ENCODE data around the gene TBC1D14.

DNA sequence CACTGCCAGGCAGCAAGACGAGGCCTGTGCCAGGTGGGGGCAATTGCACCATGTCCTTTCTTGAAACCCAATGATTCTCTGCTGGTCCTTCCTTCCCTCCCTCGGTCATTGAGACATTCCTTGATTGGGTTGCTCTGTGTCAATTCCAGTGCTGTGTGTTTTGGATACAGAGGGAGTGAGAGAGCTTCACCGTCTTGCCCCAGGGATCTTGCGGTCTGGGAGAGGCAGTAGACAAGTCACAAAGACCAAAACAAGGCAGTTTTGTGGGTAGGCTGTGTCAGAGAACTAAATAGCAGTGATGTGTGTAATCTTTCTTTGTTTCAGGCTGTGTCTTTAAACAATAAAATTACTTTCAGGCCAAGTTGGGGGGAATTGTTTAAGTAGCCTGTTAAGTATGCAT is 94.7 kb downstream of the TBC1D14 start:
- no peak for TF ChIP-seq YY1 (IDR thresholded peaks at IDR 0.05; ENCODE audit: low read depth, low read length)
- TF ChIP-seq, protein P1, sequence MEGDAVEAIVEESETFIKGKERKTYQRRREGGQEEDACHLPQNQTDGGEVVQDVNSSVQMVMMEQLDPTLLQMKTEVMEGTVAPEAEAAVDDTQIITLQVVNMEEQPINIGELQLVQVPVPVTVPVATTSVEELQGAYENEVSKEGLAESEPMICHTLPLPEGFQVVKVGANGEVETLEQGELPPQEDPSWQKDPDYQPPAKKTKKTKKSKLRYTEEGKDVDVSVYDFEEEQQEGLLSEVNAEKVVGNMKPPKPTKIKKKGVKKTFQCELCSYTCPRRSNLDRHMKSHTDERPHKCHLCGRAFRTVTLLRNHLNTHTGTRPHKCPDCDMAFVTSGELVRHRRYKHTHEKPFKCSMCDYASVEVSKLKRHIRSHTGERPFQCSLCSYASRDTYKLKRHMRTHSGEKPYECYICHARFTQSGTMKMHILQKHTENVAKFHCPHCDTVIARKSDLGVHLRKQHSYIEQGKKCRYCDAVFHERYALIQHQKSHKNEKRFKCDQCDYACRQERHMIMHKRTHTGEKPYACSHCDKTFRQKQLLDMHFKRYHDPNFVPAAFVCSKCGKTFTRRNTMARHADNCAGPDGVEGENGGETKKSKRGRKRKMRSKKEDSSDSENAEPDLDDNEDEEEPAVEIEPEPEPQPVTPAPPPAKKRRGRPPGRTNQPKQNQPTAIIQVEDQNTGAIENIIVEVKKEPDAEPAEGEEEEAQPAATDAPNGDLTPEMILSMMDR (IDR thresholded peaks at IDR 0.05 in 2 of 3, conservative IDR thresholded peaks at IDR 0.05 in 1 of 3; ENCODE audit: control insufficient read depth in 2 of 3, extremely low read depth in 1 of 3, insufficient read depth in 1 of 3, low read depth in 3 of 3, low read length in 3 of 3) = no peak
- TF ChIP-seq SUPT20H (IDR thresholded peaks at IDR 0.05; ENCODE audit: borderline replicate concordance, control insufficient read depth, low read depth, low read length) = no peak
- TF ChIP-seq, protein P2, sequence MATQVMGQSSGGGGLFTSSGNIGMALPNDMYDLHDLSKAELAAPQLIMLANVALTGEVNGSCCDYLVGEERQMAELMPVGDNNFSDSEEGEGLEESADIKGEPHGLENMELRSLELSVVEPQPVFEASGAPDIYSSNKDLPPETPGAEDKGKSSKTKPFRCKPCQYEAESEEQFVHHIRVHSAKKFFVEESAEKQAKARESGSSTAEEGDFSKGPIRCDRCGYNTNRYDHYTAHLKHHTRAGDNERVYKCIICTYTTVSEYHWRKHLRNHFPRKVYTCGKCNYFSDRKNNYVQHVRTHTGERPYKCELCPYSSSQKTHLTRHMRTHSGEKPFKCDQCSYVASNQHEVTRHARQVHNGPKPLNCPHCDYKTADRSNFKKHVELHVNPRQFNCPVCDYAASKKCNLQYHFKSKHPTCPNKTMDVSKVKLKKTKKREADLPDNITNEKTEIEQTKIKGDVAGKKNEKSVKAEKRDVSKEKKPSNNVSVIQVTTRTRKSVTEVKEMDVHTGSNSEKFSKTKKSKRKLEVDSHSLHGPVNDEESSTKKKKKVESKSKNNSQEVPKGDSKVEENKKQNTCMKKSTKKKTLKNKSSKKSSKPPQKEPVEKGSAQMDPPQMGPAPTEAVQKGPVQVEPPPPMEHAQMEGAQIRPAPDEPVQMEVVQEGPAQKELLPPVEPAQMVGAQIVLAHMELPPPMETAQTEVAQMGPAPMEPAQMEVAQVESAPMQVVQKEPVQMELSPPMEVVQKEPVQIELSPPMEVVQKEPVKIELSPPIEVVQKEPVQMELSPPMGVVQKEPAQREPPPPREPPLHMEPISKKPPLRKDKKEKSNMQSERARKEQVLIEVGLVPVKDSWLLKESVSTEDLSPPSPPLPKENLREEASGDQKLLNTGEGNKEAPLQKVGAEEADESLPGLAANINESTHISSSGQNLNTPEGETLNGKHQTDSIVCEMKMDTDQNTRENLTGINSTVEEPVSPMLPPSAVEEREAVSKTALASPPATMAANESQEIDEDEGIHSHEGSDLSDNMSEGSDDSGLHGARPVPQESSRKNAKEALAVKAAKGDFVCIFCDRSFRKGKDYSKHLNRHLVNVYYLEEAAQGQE (IDR thresholded peaks at IDR 0.05; ENCODE audit: low read depth, low read length) = no peak
- no peak for TF ChIP-seq SMC3 (IDR thresholded peaks at IDR 0.05; ENCODE audit: borderline replicate concordance, low read length)
- no peak for TF ChIP-seq POLR2AphosphoS5 (IDR thresholded peaks at IDR 0.05; ENCODE audit: low read length)
